NCI-H2107 (cell line): ENCODE results near the gene SPRY2.

Source experiments
- DNase-seq: peaks from one replicate; lab custom pipeline; 2025; lab: John Stamatoyannopoulos, UW

Gene SPRY2

GRCh38 chr13:80313668-80314256 is 27.2 kb downstream of the SPRY2 start:
- DNase-seq, result no peak

- DNase-seq, result no peak
Observed at GRCh38 chr13:80312967-80313366, 28.0 kb downstream of the SPRY2 start.

- DNase-seq, result no peak
Observed at GRCh38 chr13:80312012-80312704, 28.8 kb downstream of the SPRY2 start.

- no peak for DNase-seq
Observed at GRCh38 chr13:80309926-80310325, 31.0 kb downstream of the SPRY2 start.

GRCh38 chr13:80307401-80307987 is 33.4 kb downstream of the SPRY2 start:
- DNase-seq, result no peak

GRCh38 chr13:80306337-80306972 is 34.5 kb downstream of the SPRY2 start:
- DNase-seq, result no peak

GRCh38 chr13:80305737-80306136 is 35.2 kb downstream of the SPRY2 start:
- no peak for DNase-seq

- DNase-seq, result no peak
Observed at GRCh38 chr13:80303225-80303811, 37.6 kb downstream of the SPRY2 start.

GRCh38 chr13:80299046-80299445 is 41.9 kb downstream of the SPRY2 start:
- DNase-seq, result no peak

- DNase-seq, result no peak
Observed at GRCh38 chr13:80297503-80297902, 43.4 kb downstream of the SPRY2 start.

- no peak for DNase-seq
Observed at GRCh38 chr13:80297094-80297493, 43.8 kb downstream of the SPRY2 start.

GRCh38 chr13:80296638-80297037 is 44.3 kb downstream of the SPRY2 start:
- DNase-seq, result no peak

GRCh38 chr13:80290591-80290990 is 50.3 kb downstream of the SPRY2 start:
- no peak for DNase-seq
